ENCODE results near the gene ARID2. TPM values are rescaled to one million over a fixed set of nuclear protein-coding genes. Genes with fewer than 3 reads are reported as not detected.

ARID2 gene
- total and polyA plus RNA-seq, 4 donors, result 1.8 to 17.8 (median 13.2) TPM

DNA sequence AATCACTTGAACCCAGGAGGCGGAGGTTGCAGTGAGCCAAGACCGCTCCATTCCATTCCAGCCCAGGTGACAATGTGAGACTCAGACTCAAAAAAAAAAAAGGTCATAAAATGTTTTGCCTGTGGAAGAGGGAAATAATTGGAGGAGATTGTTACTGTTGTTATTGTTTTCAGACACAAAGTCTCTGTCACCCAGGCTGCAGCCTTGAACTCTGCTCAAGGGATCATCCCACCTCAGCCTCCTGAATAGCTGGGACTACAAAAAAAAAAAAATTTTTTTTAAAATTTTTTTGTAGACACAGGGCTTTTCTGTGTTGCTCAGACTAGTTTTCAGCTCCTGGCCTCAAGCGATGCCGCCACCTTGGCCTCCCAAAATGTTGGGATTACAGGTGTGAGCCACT is 33.9 kb downstream of the ARID2 start:
- Histone ChIP-seq H3K27me3 (ENCODE audit: control insufficient read depth in 4 of 4, insufficient read depth in 4 of 4, low read length in 3 of 4) (no peaks in the 10 kb centered on the region), H3K9me3 (ENCODE audit: control insufficient read depth in 4 of 4, low read length in 3 of 4) (no peaks in the 10 kb centered on the region), H3K36me3 (ENCODE audit: control insufficient read depth in 4 of 4, insufficient read depth in 3 of 4, low read depth in 1 of 4, low read length in 3 of 4) (no peaks in the 10 kb centered on the region), H3K4me1 (ENCODE audit: control insufficient read depth in 4 of 4, insufficient read depth in 4 of 4, low read length in 3 of 4) (peaks cover 0 to 3% (median 0%) of the 10 kb centered on the region in 4 donors), H3K9ac (ENCODE audit: low read depth in 1 of 2, low read length in 2 of 2) (no peak overlapping the region), H3K27ac (ENCODE audit: low read depth in 1 of 2, low read length in 2 of 2) (no peak overlapping the region), H3K4me3 (ENCODE audit: low read depth in 1 of 3, low read length in 3 of 3) (no peak overlapping the region)
- 98% methylated on average over 4 of the region's 4 CpGs for WGBS
- TF ChIP-seq FOXA2 (IDR thresholded peaks at IDR 0.05), result no peak
- no peak for DNase-seq (ENCODE audit: low spot score)

DNA sequence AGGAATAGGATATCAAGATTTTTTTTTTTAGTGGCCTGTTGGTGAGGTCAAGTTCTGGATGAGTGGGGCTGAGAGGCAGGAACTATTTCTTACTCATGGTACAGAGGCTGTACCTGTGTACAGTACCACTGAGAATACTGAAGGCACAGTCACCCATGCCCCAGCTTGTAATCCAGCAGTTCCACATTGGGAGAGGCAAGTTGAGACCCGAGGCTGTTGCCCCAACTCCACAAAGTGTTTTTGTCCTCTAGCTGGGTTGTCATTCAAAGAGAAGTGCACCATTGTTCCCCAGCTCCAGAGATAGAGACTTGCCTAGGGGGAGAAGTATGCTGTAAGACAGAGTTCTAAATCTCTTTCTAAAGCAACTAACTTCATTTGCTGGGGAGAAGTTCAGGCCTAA is 38.7 kb downstream of the ARID2 start:
- no peak overlapping the region for H3K4me3 ChIP-seq (ENCODE audit: low read depth in 1 of 3, low read length in 3 of 3)
- H3K36me3 ChIP-seq (ENCODE audit: control insufficient read depth in 4 of 4, insufficient read depth in 3 of 4, low read depth in 1 of 4, low read length in 3 of 4), result no peaks in the 10 kb centered on the region
- 100% methylated on average over 1 of the region's 1 CpG for WGBS
- no peak for DNase-seq (ENCODE audit: low spot score)
- H3K27ac ChIP-seq (ENCODE audit: low read depth in 1 of 2, low read length in 2 of 2), result no peak overlapping the region
- H3K9me3 ChIP-seq (ENCODE audit: control insufficient read depth in 4 of 4, low read length in 3 of 4), result no peaks in the 10 kb centered on the region
- H3K4me1 ChIP-seq (ENCODE audit: control insufficient read depth in 4 of 4, insufficient read depth in 4 of 4, low read length in 3 of 4), result peaks cover 0 to 2% (median 0%) of the 10 kb centered on the region in 4 donors
- TF ChIP-seq REST (IDR thresholded peaks at IDR 0.05) (no peak), ATF3 (IDR thresholded peaks at IDR 0.05) (no peak), HNF4G (IDR thresholded peaks at IDR 0.05) (no peak), FOXA2 (IDR thresholded peaks at IDR 0.05) (no peak)
- H3K27me3 ChIP-seq (ENCODE audit: control insufficient read depth in 4 of 4, insufficient read depth in 4 of 4, low read length in 3 of 4), result no peaks in the 10 kb centered on the region
- no peak overlapping the region for H3K9ac ChIP-seq (ENCODE audit: low read depth in 1 of 2, low read length in 2 of 2)

DNA sequence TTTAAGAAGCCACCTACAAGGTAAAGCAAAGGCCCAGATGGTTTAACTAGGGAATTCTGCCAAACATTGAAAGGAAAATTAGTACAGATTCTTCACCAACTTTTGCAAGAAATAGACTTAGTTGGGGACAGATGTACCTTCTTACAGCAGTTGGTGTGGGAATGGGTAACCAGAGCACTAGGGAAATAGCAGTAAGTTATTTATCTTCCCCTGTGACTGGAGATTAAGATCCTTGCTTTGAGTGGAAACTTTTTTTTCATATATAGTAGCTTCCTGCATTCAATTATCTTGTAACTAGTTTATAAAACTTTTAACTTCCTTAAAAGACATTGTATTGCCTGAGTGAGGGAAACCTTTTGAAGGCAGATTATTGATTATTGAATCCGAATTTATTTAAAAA is 44.2 kb downstream of the ARID2 start:
- no peak for DNase-seq (ENCODE audit: low spot score)
- Histone ChIP-seq H3K9ac (ENCODE audit: low read depth in 1 of 2, low read length in 2 of 2) (no peak overlapping the region), H3K36me3 (ENCODE audit: control insufficient read depth in 4 of 4, insufficient read depth in 3 of 4, low read depth in 1 of 4, low read length in 3 of 4) (no peaks in the 10 kb centered on the region), H3K4me1 (ENCODE audit: control insufficient read depth in 4 of 4, insufficient read depth in 4 of 4, low read length in 3 of 4) (peaks cover 0 to 2% (median 1%) of the 10 kb centered on the region in 4 donors), H3K4me3 (ENCODE audit: low read depth in 1 of 3, low read length in 3 of 3) (no peak overlapping the region), H3K27me3 (ENCODE audit: control insufficient read depth in 4 of 4, insufficient read depth in 4 of 4, low read length in 3 of 4) (no peaks in the 10 kb centered on the region), H3K9me3 (ENCODE audit: control insufficient read depth in 4 of 4, low read length in 3 of 4) (no peaks in the 10 kb centered on the region), H3K27ac (ENCODE audit: low read depth in 1 of 2, low read length in 2 of 2) (no peak overlapping the region)
- WGBS, result 93% methylated on average over 1 of the region's 1 CpG
- TF ChIP-seq FOXA2 (IDR thresholded peaks at IDR 0.05) (no peak), YY1 (IDR thresholded peaks at IDR 0.05) (no peak), RAD21 (IDR thresholded peaks at IDR 0.05) (no peak), NR2F2 (IDR thresholded peaks at IDR 0.05) (no peak), CTCF (IDR thresholded peaks at IDR 0.05; ENCODE audit: low read depth, low read length, missing input control) (no peak), HNF4G (IDR thresholded peaks at IDR 0.05) (no peak), RXRA (IDR thresholded peaks at IDR 0.05) (no peak)
- TF ChIP-seq, protein P1, sequence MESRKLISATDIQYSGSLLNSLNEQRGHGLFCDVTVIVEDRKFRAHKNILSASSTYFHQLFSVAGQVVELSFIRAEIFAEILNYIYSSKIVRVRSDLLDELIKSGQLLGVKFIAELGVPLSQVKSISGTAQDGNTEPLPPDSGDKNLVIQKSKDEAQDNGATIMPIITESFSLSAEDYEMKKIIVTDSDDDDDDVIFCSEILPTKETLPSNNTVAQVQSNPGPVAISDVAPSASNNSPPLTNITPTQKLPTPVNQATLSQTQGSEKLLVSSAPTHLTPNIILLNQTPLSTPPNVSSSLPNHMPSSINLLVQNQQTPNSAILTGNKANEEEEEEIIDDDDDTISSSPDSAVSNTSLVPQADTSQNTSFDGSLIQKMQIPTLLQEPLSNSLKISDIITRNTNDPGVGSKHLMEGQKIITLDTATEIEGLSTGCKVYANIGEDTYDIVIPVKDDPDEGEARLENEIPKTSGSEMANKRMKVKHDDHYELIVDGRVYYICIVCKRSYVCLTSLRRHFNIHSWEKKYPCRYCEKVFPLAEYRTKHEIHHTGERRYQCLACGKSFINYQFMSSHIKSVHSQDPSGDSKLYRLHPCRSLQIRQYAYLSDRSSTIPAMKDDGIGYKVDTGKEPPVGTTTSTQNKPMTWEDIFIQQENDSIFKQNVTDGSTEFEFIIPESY (IDR thresholded peaks at IDR 0.05), result no peak
- TF ChIP-seq, protein P2, sequence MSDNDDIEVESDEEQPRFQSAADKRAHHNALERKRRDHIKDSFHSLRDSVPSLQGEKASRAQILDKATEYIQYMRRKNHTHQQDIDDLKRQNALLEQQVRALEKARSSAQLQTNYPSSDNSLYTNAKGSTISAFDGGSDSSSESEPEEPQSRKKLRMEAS (IDR thresholded peaks at IDR 0.05), result no peak
